ENCODE measurements around the gene CUTA. TPM values are rescaled to one million over a fixed set of nuclear protein-coding genes. Genes with fewer than 3 reads are reported as not detected.
A peak's percentile ranks its signal among the peaks of the same experiment; 100 is the strongest.

CUTA gene
- total and polyA plus RNA-seq, 7 experiments from 2014 or later, result 148 to 466 (median 205) TPM

DNA sequence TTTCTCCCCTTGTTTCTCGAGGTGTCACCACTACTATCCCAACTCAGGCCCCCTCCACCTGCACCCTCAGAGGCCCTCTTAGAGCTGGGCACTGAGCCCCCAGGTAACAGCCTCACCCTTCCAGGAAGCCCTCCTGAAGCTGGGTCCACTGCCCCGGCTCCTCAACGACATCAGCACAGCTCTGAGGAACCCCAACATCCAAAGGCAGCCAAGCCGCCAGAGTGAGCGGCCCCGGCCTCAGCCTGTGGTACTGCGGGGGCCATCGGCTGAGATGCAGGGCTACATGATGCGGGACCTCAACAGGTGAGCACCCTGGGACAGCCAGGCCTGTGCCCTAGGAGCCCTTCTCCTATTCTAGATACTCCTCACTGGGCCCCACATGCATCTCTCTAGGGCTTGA lies 23.6 kb upstream of the CUTA start:
- Histone ChIP-seq H3K4me1 (ENCODE audit: control insufficient read depth in 2 of 2, insufficient read depth in 2 of 2, low read length in 2 of 2) (no peaks in the 10 kb centered on the region), H3K9me3 (ENCODE audit: control insufficient read depth in 2 of 3, low read length in 3 of 3) (no peaks in the 10 kb centered on the region), H3K36me3 (ENCODE audit: control insufficient read depth in 2 of 3, insufficient read depth in 3 of 3, low read length in 3 of 3) (peaks cover 5 to 90% (median 13%) of the 10 kb centered on the region in 3 experiments), H3K27ac (ENCODE audit: low read depth, low read length) (no peak overlapping the region), H3K27me3 (ENCODE audit: control insufficient read depth in 2 of 2, insufficient read depth in 2 of 2, low read length in 2 of 2) (no peaks in the 10 kb centered on the region), H3K4me3 (ENCODE audit: low read length) (no peak overlapping the region)
- no peak for DNase-seq
- intact Hi-C loops (cut with micrococcal nuclease), result no loop called here
- no peak for ATAC-seq
- Mint-ChIP-seq H3K4me1 (peaks cover 0 to 18% (median 8%) of the 10 kb centered on the region in 7 donors), H3K36me3 (peaks cover 0 to 40% (median 23%) of the 10 kb centered on the region in 5 donors), H3K27ac (peak overlapping the region in 4 of 9 donors; percentile 34 to 60 (median 42)), H3K27me3 (no peaks in the 10 kb centered on the region), H3K4me3 (no peak overlapping the region), H3K9me3 (no peaks in the 10 kb centered on the region)
- ChIA-PET POLR2A (interaction anchor here (0.8 to 2.4 kb wide), 4 partner anchors 8 to 51 kb away, joined by 3 to 13 read pairs (median 4); no protein-coding TSS in a partner anchor), CTCF (no interaction called here)

- Histone ChIP-seq H3K27me3 (ENCODE audit: control insufficient read depth in 2 of 2, insufficient read depth in 2 of 2, low read length in 2 of 2) (no peaks in the 10 kb centered on the region), H3K36me3 (ENCODE audit: control insufficient read depth in 2 of 3, insufficient read depth in 3 of 3, low read length in 3 of 3) (peaks cover 5 to 90% (median 15%) of the 10 kb centered on the region in 3 experiments), H3K9me3 (ENCODE audit: control insufficient read depth in 2 of 3, low read length in 3 of 3) (no peaks in the 10 kb centered on the region), H3K4me1 (ENCODE audit: control insufficient read depth in 2 of 2, insufficient read depth in 2 of 2, low read length in 2 of 2) (no peaks in the 10 kb centered on the region), H3K4me3 (ENCODE audit: low read length) (no peak overlapping the region), H3K27ac (ENCODE audit: low read depth, low read length) (no peak overlapping the region)
- no peak overlapping the region for H3K4me3 Mint-ChIP-seq
- DNase-seq (no peak), ATAC-seq (no peak)
- H3K27ac Mint-ChIP-seq, result peak overlapping the region in 3 of 9 donors; percentile 40 to 60 (median 45)
- H3K9me3 Mint-ChIP-seq, result no peaks in the 10 kb centered on the region
- peaks cover 0 to 17% (median 8%) of the 10 kb centered on the region in 7 donors for H3K4me1 Mint-ChIP-seq
- intact Hi-C loops (cut with micrococcal nuclease), result no loop called here
- ChIA-PET POLR2A (interaction anchor here (0.8 to 2.4 kb wide), 5 partner anchors 9 to 59 kb away, joined by 3 to 13 read pairs (median 3); no protein-coding TSS in a partner anchor), CTCF (no interaction called here)
- H3K27me3 Mint-ChIP-seq, result no peaks in the 10 kb centered on the region
- peaks cover 0 to 45% (median 24%) of the 10 kb centered on the region in 5 donors for H3K36me3 Mint-ChIP-seq
Observed at GRCh38 chr6:33440649-33441309, 22.9 kb upstream of the CUTA start.

DNA sequence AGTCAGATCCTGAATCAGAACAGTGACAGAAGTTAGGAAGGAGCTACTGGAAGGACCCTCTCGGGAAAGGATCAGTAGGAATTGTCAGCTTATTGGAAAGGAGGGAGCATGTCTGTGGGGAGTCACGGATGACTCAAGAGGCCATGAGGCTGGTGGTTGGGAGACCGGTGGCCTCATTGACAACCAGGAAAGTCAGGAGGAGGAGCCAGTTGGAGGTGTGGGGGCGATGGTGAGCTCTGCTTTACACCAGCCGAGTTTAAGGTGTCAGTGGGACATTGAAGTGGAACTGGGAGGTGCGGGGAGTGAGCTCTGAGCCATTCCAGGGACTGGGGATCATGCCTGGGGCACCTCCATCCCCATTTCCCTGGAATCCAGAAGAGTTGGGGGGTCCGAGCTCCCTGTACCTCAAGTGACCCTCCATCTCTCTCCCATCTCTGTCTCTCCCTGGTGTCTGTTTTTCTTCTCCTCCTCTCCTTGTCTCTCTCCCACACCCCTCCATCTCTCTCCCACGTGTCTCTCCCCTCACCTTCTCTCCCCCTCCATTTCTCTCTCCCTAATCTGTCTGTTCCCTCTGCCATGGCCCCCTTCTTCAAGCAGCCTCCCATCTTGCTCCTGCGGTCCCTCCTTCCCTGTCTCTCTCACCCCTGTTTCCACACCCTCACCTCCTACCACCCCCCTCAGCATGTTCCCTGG lies 22.2 kb upstream of the CUTA start:
- no peaks in the 10 kb centered on the region for H3K9me3 Mint-ChIP-seq
- intact Hi-C loops (cut with micrococcal nuclease), result no loop called here
- Histone ChIP-seq H3K4me1 (ENCODE audit: control insufficient read depth in 2 of 2, insufficient read depth in 2 of 2, low read length in 2 of 2) (no peaks in the 10 kb centered on the region), H3K36me3 (ENCODE audit: control insufficient read depth in 2 of 3, insufficient read depth in 3 of 3, low read length in 3 of 3) (peaks cover 5 to 94% (median 20%) of the 10 kb centered on the region in 3 experiments), H3K4me3 (ENCODE audit: low read length) (no peak overlapping the region), H3K9me3 (ENCODE audit: control insufficient read depth in 2 of 3, low read length in 3 of 3) (no peaks in the 10 kb centered on the region), H3K27ac (ENCODE audit: low read depth, low read length) (no peak overlapping the region), H3K27me3 (ENCODE audit: control insufficient read depth in 2 of 2, insufficient read depth in 2 of 2, low read length in 2 of 2) (no peaks in the 10 kb centered on the region)
- no peaks in the 10 kb centered on the region for H3K27me3 Mint-ChIP-seq
- ChIA-PET POLR2A (interaction anchor here (0.6 to 1.5 kb wide), 4 partner anchors 10 to 97 kb away, joined by 3 to 5 read pairs (median 4); partner anchors contain the start of gene ZBTB9), CTCF (no interaction called here)
- peaks cover 0 to 17% (median 7%) of the 10 kb centered on the region in 7 donors for H3K4me1 Mint-ChIP-seq
- no peak overlapping the region for H3K4me3 Mint-ChIP-seq
- DNase-seq (no peak), ATAC-seq (no peak)
- peak overlapping the region in 5 of 9 donors; percentile 32 to 60 (median 51) for H3K27ac Mint-ChIP-seq
- peaks cover 0 to 51% (median 24%) of the 10 kb centered on the region in 5 donors for H3K36me3 Mint-ChIP-seq

DNA sequence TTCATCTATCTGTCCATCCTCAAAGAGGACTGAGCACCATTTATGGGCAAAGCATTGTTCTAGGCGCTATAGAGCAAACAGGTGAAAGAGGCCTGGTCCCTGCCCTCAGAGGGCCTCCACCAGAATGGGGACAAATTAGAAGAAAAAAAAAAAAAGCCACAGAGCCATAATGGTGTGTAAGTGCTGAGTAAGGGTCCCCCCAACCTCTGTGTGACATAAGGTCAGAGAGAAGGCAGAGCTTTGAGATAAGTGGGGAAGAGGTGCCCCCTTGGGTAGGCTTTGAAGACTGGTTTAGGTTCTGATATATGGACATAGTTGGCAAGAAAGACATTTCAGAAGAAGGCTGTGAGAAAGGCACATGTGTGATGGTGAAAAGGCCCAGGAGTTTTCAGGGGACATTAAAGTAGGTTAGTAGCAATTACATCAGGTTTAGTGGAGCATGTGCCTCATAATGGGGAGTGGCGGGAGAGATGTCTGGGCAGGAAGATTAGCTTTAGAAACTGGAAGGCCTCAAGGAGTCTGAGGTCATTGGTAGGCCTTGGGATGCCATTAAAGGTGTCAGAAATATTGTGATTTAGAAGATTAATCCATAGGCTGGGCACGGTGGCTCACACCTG lies 21.2 kb upstream of the CUTA start:
- DNase-seq (no peak), ATAC-seq (no peak)
- H3K4me3 Mint-ChIP-seq, result no peak overlapping the region
- intact Hi-C loops (cut with micrococcal nuclease), result no loop called here
- ChIA-PET CTCF (no interaction called here), POLR2A (interaction anchor here (1.1 to 1.5 kb wide), 2 partner anchors 15 to 58 kb away, joined by 3 read pairs; partner anchors contain the start of gene ZBTB9)
- Histone ChIP-seq H3K9me3 (ENCODE audit: control insufficient read depth in 2 of 3, low read length in 3 of 3) (no peaks in the 10 kb centered on the region), H3K36me3 (ENCODE audit: control insufficient read depth in 2 of 3, insufficient read depth in 3 of 3, low read length in 3 of 3) (peaks cover 5 to 86% (median 20%) of the 10 kb centered on the region in 3 experiments), H3K4me3 (ENCODE audit: low read length) (no peak overlapping the region), H3K4me1 (ENCODE audit: control insufficient read depth in 2 of 2, insufficient read depth in 2 of 2, low read length in 2 of 2) (no peaks in the 10 kb centered on the region), H3K27ac (ENCODE audit: low read depth, low read length) (no peak overlapping the region), H3K27me3 (ENCODE audit: control insufficient read depth in 2 of 2, insufficient read depth in 2 of 2, low read length in 2 of 2) (no peaks in the 10 kb centered on the region)
- no peaks in the 10 kb centered on the region for H3K27me3 Mint-ChIP-seq
- H3K9me3 Mint-ChIP-seq, result no peaks in the 10 kb centered on the region
- H3K27ac Mint-ChIP-seq, result peak overlapping the region in 5 of 9 donors; percentile 32 to 79 (median 59)
- peaks cover 2 to 19% (median 6%) of the 10 kb centered on the region in 7 donors for H3K4me1 Mint-ChIP-seq
- H3K36me3 Mint-ChIP-seq, result peaks cover 0 to 45% (median 23%) of the 10 kb centered on the region in 5 donors

DNA sequence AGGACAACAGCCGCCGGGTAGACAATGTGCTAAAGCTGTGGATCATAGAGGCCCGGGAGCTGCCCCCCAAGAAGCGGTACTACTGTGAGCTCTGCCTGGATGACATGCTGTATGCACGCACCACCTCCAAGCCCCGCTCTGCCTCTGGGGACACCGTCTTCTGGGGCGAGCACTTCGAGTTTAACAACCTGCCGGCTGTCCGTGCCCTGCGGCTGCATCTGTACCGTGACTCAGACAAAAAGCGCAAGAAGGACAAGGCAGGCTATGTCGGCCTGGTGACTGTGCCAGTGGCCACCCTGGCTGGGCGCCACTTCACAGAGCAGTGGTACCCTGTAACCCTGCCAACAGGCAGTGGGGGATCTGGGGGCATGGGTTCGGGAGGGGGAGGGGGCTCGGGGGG lies 19.8 kb upstream of the CUTA start:
- H3K36me3 Mint-ChIP-seq, result peaks cover 0 to 43% (median 23%) of the 10 kb centered on the region in 5 donors

GRCh38 chr6:33434961-33435360 lies 17.1 kb upstream of the CUTA start:
- Mint-ChIP-seq H3K36me3 (peaks cover 0 to 36% (median 18%) of the 10 kb centered on the region in 5 donors), H3K4me1 (peaks cover 31 to 43% (median 40%) of the 10 kb centered on the region in 7 donors), H3K27ac (peak overlapping the region in 1 of 9 donors; percentile 72), H3K9me3 (no peaks in the 10 kb centered on the region), H3K4me3 (no peak overlapping the region), H3K27me3 (no peaks in the 10 kb centered on the region)
- DNase-seq (no peak), ATAC-seq (no peak)
- Histone ChIP-seq H3K27ac (ENCODE audit: low read depth, low read length) (no peak overlapping the region), H3K36me3 (ENCODE audit: control insufficient read depth in 2 of 3, insufficient read depth in 3 of 3, low read length in 3 of 3) (peaks cover 5 to 49% (median 18%) of the 10 kb centered on the region in 3 experiments), H3K27me3 (ENCODE audit: control insufficient read depth in 2 of 2, insufficient read depth in 2 of 2, low read length in 2 of 2) (no peaks in the 10 kb centered on the region), H3K4me3 (ENCODE audit: low read length) (no peak overlapping the region), H3K9me3 (ENCODE audit: control insufficient read depth in 2 of 3, low read length in 3 of 3) (no peaks in the 10 kb centered on the region), H3K4me1 (ENCODE audit: control insufficient read depth in 2 of 2, insufficient read depth in 2 of 2, low read length in 2 of 2) (peaks cover 18 to 29% of the 10 kb centered on the region in 2 donors)
- ChIA-PET POLR2A (no interaction called here), CTCF (no interaction called here)
- intact Hi-C loops (cut with micrococcal nuclease), result no loop called here

More for the DNA sequence above, 19.8 kb upstream of the CUTA start:
- H3K4me3 ChIP-seq (ENCODE audit: low read length), result no peak overlapping the region
- no peak for ATAC-seq
- no peaks in the 10 kb centered on the region for H3K9me3 Mint-ChIP-seq
- peaks cover 13 to 30% (median 16%) of the 10 kb centered on the region in 7 donors for H3K4me1 Mint-ChIP-seq
- ChIA-PET CTCF (no interaction called here), POLR2A (interaction anchor here (1.5 kb wide), 1 partner anchor 11 kb away, joined by 4 read pairs; no protein-coding TSS in a partner anchor)
- H3K27me3 Mint-ChIP-seq, result no peaks in the 10 kb centered on the region
- DNase-seq, result no peak
- H3K4me1 ChIP-seq (ENCODE audit: control insufficient read depth in 2 of 2, insufficient read depth in 2 of 2, low read length in 2 of 2), result peaks cover 0 to 4% of the 10 kb centered on the region in 2 donors
- H3K27ac ChIP-seq (ENCODE audit: low read depth, low read length), result no peak overlapping the region
- H3K4me3 Mint-ChIP-seq, result no peak overlapping the region
- H3K36me3 ChIP-seq (ENCODE audit: control insufficient read depth in 2 of 3, insufficient read depth in 3 of 3, low read length in 3 of 3), result peaks cover 5 to 75% (median 20%) of the 10 kb centered on the region in 3 experiments
- H3K9me3 ChIP-seq (ENCODE audit: control insufficient read depth in 2 of 3, low read length in 3 of 3), result no peaks in the 10 kb centered on the region
- intact Hi-C loops (cut with micrococcal nuclease), result no loop called here
- no peaks in the 10 kb centered on the region for H3K27me3 ChIP-seq (ENCODE audit: control insufficient read depth in 2 of 2, insufficient read depth in 2 of 2, low read length in 2 of 2)
- peak overlapping the region in 3 of 9 donors; percentile 38 to 70 (median 49) for H3K27ac Mint-ChIP-seq

Measured in naive thymus-derived CD4-positive, alpha-beta T cell (primary cell).